ENCODE results near the gene SLK.

GRCh38 chr10:103991393-103992128 lies 24.6 kb downstream of the SLK start:
- no peak for TF ChIP-seq CTCF (IDR thresholded peaks at IDR 0.05)
- no peak for TF ChIP-seq EP300 (IDR thresholded peaks at IDR 0.05)
- no peak for TF ChIP-seq POLR2A (IDR thresholded peaks at IDR 0.05; ENCODE audit: low read depth)
